Measurements from ENCODE around the gene CDH8. TPM values are rescaled to one million over a fixed set of nuclear protein-coding genes. Genes with fewer than 3 reads are reported as not detected.

The CDH8 gene
- total RNA-seq, 1 experiment from 2014 or later: not detected

DNA sequence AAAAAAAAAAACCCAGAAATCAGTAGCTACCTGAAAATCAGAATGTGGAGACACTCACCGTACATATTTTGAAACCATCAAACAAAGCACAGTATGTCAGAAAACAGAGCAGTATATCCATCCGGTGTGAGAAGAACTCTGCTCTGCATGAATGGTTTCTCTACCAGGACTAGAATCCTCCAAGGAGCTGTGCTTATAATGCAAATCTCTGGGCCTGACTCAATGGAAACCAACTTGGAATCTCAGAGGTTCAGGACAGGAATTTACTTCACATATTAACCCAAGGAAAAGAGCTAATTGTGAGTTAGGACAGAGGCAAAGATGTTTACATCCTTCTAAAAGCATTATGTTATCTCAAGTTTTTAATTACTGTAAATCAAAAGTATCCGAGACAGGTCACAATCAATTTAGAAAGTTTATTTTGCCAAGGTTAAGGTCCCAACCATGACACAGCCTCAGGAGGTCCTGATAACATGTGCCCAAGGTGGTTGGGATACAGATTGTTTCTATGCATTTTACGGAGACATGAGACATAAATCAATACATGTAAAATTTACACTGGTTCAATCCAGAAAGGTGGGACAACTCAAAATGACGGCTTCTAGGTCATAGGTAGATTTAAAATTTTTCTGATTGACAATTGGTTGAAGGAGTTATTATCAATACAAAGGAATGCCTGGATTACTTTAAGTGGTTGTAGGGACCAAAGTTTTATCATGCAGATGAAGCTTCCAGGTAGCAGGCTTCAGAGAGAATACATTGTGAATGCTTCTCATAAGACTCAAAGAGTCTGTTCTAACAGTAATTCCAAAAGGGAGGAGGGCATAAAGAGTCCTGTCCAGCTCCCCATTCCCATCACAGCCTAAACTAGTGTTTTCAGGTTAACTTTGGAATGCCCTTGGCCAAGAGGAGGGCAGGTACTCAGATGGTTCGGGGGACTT, 164.1 kb downstream of the CDH8 start:
- DNase-seq: no peak
- CTCF ChIA-PET: no interaction called here
- intact Hi-C loops (cut with micrococcal nuclease; ENCODE audit: unreplicated experiment): no loop called here
- no peak overlapping the region for H3K4me3 ChIP-seq
- H3K27ac ChIP-seq: no peak overlapping the region
- H3F3A ChIP-seq (ENCODE audit: insufficient read depth, low read depth): no peaks in the 10 kb centered on the region
- no peaks in the 10 kb centered on the region for H3K36me3 ChIP-seq (ENCODE audit: low read depth)
- TF ChIP-seq CTCF (conservative IDR thresholded peaks at IDR 0.05) (no peak), EZH2 (IDR thresholded peaks at IDR 0.05; ENCODE audit: low read depth) (no peak)
- H3K4me2 ChIP-seq: no peak overlapping the region
- H3K9me2 ChIP-seq (ENCODE audit: insufficient read depth): no peaks in the 10 kb centered on the region
- 0 out of 2 replicates have a peak, but pooled peaks cover 5% of the 10 kb centered on the region for H3K27me3 ChIP-seq (ENCODE audit: insufficient read depth, low read depth)
- no peaks in the 10 kb centered on the region for H3K9me3 ChIP-seq (ENCODE audit: insufficient read depth, low read depth)
- H3K4me1 ChIP-seq (replicated peaks; ENCODE audit: insufficient read depth): no peaks in the 10 kb centered on the region
- no peaks in the 10 kb centered on the region for H3K79me2 ChIP-seq (ENCODE audit: low read depth)
- H4K20me1 ChIP-seq (ENCODE audit: insufficient read depth): no peaks in the 10 kb centered on the region
- no peak overlapping the region for H2AFZ ChIP-seq
- POLR2A ChIA-PET (ENCODE audit: unreplicated experiment): interaction anchor here (0.6 kb wide), 1 partner anchor 11 kb away, joined by 7 read pairs; no protein-coding TSS in a partner anchor
- BruUV-seq (replicated peaks): no TSS peak

DNA sequence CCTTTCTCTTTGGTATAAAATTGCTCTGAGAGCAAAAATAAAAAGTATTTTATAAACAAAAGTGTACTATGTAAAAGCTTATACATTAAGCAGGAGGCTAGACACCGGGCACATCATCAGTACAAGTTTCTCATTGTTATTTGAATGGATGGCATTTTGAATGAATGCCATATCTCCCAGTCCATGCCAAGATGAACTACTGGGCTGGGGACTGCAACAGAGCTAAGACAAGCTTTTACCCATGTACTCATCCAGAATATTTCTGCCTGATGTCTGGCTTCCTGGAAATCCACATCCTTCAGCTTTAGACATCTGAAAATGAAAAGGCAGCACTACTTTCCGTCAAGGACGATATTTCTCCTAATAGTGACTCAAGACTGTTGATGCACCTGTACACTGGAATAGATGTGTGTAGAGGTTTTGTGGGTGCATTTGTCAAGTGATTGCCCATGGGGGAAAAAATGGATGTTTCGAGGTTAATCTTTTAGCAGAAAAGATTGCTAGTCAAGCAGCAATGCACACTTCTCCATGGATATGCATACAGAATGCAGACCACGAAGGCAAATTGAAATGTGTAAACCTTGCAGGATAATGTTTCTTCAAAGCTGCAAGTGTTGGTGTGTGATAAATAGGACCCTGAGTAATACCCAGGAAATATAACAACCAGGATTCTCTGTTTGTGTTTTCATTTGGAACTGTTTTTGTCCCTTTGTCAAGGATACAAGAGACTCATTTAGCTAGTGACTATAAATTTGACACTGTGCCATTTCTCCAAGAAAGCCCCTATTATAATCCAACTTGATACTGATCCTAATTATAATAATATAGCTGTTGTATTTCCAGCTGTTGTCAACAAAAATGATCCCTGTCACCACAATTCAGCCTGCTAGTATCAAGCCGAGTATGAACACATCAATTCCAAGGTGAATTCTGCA, 173.8 kb downstream of the CDH8 start:
- Histone ChIP-seq H3K27me3 (ENCODE audit: insufficient read depth, low read depth) (no peaks in the 10 kb centered on the region), H3K9me2 (ENCODE audit: insufficient read depth) (no peaks in the 10 kb centered on the region), H3F3A (ENCODE audit: insufficient read depth, low read depth) (no peaks in the 10 kb centered on the region), H3K4me3 (no peak overlapping the region), H3K79me2 (ENCODE audit: low read depth) (no peaks in the 10 kb centered on the region), H2AFZ (no peak overlapping the region), H3K9me3 (ENCODE audit: insufficient read depth, low read depth) (no peaks in the 10 kb centered on the region), H3K36me3 (ENCODE audit: low read depth) (no peaks in the 10 kb centered on the region), H3K4me1 (replicated peaks; ENCODE audit: insufficient read depth) (no peaks in the 10 kb centered on the region), H3K4me2 (no peak overlapping the region), H3K27ac (no peak overlapping the region), H4K20me1 (ENCODE audit: insufficient read depth) (no peaks in the 10 kb centered on the region)
- DNase-seq: no peak
- intact Hi-C loops (cut with micrococcal nuclease; ENCODE audit: unreplicated experiment): no loop called here
- CTCF ChIA-PET: no interaction called here
- no TSS peak for BruUV-seq (replicated peaks)
- POLR2A ChIA-PET (ENCODE audit: unreplicated experiment): no interaction called here
- no peak for TF ChIP-seq CTCF (conservative IDR thresholded peaks at IDR 0.05)
- no peak for TF ChIP-seq EZH2 (IDR thresholded peaks at IDR 0.05; ENCODE audit: low read depth)

- no peaks in the 10 kb centered on the region for H3K79me2 ChIP-seq (ENCODE audit: low read depth)
- intact Hi-C loops (cut with micrococcal nuclease; ENCODE audit: unreplicated experiment): no loop called here
- no peak overlapping the region for H3K27ac ChIP-seq
- TF ChIP-seq EZH2 (IDR thresholded peaks at IDR 0.05; ENCODE audit: low read depth) (no peak), CTCF (conservative IDR thresholded peaks at IDR 0.05) (no peak)
- POLR2A ChIA-PET (ENCODE audit: unreplicated experiment): no interaction called here
- no peaks in the 10 kb centered on the region for H4K20me1 ChIP-seq (ENCODE audit: insufficient read depth)
- H3K9me2 ChIP-seq (ENCODE audit: insufficient read depth): no peaks in the 10 kb centered on the region
- H3K27me3 ChIP-seq (ENCODE audit: insufficient read depth, low read depth): no peaks in the 10 kb centered on the region
- no peak overlapping the region for H3K4me3 ChIP-seq
- no peaks in the 10 kb centered on the region for H3F3A ChIP-seq (ENCODE audit: insufficient read depth, low read depth)
- no TSS peak for BruUV-seq (replicated peaks)
- no peak overlapping the region for H3K4me2 ChIP-seq
- CTCF ChIA-PET: no interaction called here
- H3K36me3 ChIP-seq (ENCODE audit: low read depth): no peaks in the 10 kb centered on the region
- no peaks in the 10 kb centered on the region for H3K4me1 ChIP-seq (replicated peaks; ENCODE audit: insufficient read depth)
- H3K9me3 ChIP-seq (ENCODE audit: insufficient read depth, low read depth): no peaks in the 10 kb centered on the region
- DNase-seq: no peak
- no peak overlapping the region for H2AFZ ChIP-seq
These were observed 177.2 kb downstream of the CDH8 start for GRCh38 chr16:61858988-61859387.
